GM10266 (cell line): Measurements from ENCODE around the gene ZMPSTE24.

ENCODE experiments used
- DNase-seq: peaks from one replicate; pipeline ENCODE4 v3.0.0; 2012; ENCODE audit errors: extremely low spot score
- CTCF ChIP-seq: IDR thresholded peaks from 2 replicates; pipeline ENCODE4 v1.5.1; 2012; ENCODE audit warnings: mild to moderate bottlenecking, low read depth; ENCODE audit not compliant: control insufficient read depth, insufficient read depth; ENCODE audit errors: missing control alignments

ZMPSTE24 gene

GRCh38 chr1:40232444-40232843, 25.6 kb upstream of the ZMPSTE24 start:
- peak; percentile 56 for DNase-seq

GRCh38 chr1:40239626-40240025, 18.4 kb upstream of the ZMPSTE24 start:
- no peak for DNase-seq
- TF ChIP-seq CTCF, result no peak

More at GRCh38 chr1:40232444-40232843, 25.6 kb upstream of the ZMPSTE24 start:
- no peak for TF ChIP-seq CTCF

- no peak for DNase-seq
- no peak for TF ChIP-seq CTCF
These were observed 17.6 kb upstream of the ZMPSTE24 start for GRCh38 chr1:40240390-40240789.

DNA sequence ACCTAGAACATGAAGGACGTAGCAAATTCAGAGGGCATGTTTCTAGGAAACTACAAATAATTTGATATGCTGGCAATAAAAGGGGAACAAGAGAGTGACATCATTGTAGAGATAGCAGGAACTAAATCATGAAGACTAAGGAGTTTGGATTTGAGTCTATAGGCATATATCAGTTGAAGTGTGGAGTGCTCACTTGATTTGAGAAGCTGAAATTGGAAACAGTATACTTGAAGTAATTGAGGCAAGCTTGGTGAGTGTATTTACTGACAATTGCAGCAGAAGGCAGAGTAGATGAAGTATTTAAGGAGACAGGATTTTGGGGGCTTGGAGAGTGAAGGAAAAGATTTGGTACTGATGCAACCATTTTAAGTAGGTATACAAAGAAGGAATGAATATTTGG, 16.7 kb upstream of the ZMPSTE24 start:
- no peak for DNase-seq
- TF ChIP-seq CTCF, result no peak

GRCh38 chr1:40243351-40243750, 14.7 kb upstream of the ZMPSTE24 start:
- no peak for TF ChIP-seq CTCF
- no peak for DNase-seq

- no peak for TF ChIP-seq CTCF
These were observed 13.8 kb upstream of the ZMPSTE24 start for GRCh38 chr1:40244138-40244744.

GRCh38 chr1:40245686-40246085, 12.3 kb upstream of the ZMPSTE24 start:
- DNase-seq, result no peak
- TF ChIP-seq CTCF, result no peak

More at GRCh38 chr1:40244138-40244744, 13.8 kb upstream of the ZMPSTE24 start:
- no peak for DNase-seq
